22Rv1 (cell line): ENCODE measurements around the gene KCTD11.

Experiments used
- ZFX ChIP-seq: fragments of 450-650 bp; IDR thresholded peaks from 2 replicates; pipeline ENCODE4 v1.6.1; 2017; ENCODE audit warnings: antibody characterized with exemption, borderline replicate concordance
- TF ChIP-seq, protein P1 (sequence below): fragments of 450-650 bp; IDR thresholded peaks from 2 replicates; pipeline ENCODE4 v1.5.1; 2017; ENCODE audit warnings: mild to moderate bottlenecking

DNA sequence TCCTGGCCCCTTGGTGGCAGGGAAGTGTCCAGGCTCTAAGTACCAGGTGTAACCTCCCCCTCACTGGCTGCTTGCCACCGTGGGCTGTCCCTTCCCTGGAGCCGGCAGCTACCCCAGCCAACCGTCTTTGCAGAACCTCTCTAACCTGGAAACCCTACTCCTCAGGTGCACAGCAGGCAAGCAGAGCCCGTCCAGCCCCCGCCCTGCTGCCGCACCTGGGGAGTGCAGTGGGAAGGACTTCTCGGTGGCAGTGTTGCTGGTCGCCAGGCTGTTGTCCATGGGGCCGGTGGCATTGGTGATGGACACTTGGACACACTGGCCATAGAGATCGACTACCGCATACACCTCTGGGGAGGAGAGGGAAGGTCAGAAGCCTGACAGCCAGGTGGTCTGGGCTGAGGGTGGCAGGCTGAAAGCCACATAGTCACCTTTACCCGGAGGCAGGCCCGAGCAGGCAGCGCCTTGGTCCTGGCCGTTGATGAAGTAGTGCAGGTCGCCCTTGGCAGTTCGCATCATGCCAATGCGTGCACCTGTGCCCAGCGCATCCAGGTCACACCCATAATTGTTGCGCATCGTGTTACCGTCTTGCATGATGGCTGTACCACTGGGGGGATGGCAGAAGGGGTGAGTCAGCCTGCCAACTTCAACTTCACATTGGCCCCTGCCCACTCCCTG is 29.3 kb upstream of the KCTD11 start:
- TF ChIP-seq, protein P1, sequence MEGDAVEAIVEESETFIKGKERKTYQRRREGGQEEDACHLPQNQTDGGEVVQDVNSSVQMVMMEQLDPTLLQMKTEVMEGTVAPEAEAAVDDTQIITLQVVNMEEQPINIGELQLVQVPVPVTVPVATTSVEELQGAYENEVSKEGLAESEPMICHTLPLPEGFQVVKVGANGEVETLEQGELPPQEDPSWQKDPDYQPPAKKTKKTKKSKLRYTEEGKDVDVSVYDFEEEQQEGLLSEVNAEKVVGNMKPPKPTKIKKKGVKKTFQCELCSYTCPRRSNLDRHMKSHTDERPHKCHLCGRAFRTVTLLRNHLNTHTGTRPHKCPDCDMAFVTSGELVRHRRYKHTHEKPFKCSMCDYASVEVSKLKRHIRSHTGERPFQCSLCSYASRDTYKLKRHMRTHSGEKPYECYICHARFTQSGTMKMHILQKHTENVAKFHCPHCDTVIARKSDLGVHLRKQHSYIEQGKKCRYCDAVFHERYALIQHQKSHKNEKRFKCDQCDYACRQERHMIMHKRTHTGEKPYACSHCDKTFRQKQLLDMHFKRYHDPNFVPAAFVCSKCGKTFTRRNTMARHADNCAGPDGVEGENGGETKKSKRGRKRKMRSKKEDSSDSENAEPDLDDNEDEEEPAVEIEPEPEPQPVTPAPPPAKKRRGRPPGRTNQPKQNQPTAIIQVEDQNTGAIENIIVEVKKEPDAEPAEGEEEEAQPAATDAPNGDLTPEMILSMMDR: no peak
- no peak for TF ChIP-seq ZFX
